ENCODE measurements around the gene FAM81B.

The FAM81B gene

DNA sequence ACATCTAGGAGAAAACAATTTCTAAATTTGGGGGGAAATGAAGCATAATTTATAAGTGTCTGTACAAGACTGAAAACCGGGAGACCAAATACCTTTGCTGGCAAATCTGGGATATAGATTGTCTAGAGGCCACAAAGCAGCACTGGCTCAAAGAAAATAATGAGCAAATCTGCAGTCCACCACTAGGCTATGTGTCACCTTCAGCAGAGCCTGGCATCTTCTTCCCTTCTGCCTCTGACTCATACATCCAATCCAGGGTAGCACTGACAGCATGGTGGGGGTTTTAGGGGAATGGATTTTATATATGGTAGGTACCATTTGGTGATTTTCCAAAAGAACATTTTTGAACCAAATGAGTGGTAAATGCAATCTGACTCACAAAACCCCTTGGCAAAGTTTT lies 12.8 kb downstream of the FAM81B start:
- no peak for DNase-seq (ENCODE audit: low read depth in 2 of 2)

GRCh38 chr5:95406426-95407090 lies 15.4 kb downstream of the FAM81B start:
- DNase-seq (ENCODE audit: low read depth in 2 of 2): no peak

GRCh38 chr5:95410279-95410678 lies 19.1 kb downstream of the FAM81B start:
- no peak for DNase-seq (ENCODE audit: low read depth in 2 of 2)

- no peak for DNase-seq (ENCODE audit: low read depth in 2 of 2)
Measured at GRCh38 chr5:95411474-95411873, 20.3 kb downstream of the FAM81B start.

GRCh38 chr5:95414451-95414850 lies 23.3 kb downstream of the FAM81B start:
- DNase-seq (ENCODE audit: low read depth in 2 of 2): no peak

DNA sequence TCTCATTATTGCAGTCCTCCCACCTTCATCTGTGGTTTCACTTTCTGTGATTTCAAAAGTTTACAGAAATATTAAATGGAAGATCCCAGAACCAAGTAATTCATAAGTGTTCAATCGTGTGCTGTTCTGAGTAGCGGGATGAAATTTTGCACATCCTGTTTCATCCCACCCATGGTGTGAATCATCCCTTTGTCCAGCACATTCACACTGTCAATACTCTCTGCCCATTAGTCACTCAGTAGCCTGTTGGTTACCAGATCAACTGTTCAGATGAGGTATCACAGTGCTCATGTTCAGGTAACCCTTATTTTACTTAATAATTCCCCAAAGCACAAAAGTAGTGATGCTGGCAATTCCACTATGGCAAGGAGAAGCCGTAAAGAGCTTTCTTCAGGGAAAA lies 26.8 kb downstream of the FAM81B start:
- DNase-seq (ENCODE audit: low read depth in 2 of 2): no peak

GRCh38 chr5:95422838-95423237 lies 31.7 kb downstream of the FAM81B start:
- no peak for DNase-seq (ENCODE audit: low read depth in 2 of 2)

DNA sequence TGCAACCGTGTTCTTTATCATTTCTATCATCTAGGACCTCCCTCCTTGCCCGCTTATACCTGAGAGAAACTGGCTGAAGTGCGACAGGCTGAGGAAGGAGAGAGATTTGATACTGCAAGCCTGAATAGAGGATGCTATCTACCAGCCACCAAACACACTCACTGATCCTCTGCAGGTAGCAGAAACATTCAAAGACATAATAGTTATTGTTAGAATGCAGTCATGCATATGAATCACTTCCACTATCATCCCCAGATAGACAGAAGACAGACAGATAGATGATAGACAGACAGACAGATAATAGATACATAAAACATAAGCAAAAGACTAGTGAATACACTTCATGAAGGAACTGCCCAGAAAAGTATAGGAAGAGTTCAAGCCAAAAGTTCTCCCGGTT lies 32.9 kb downstream of the FAM81B start:
- DNase-seq (ENCODE audit: low read depth in 2 of 2): no peak

DNA sequence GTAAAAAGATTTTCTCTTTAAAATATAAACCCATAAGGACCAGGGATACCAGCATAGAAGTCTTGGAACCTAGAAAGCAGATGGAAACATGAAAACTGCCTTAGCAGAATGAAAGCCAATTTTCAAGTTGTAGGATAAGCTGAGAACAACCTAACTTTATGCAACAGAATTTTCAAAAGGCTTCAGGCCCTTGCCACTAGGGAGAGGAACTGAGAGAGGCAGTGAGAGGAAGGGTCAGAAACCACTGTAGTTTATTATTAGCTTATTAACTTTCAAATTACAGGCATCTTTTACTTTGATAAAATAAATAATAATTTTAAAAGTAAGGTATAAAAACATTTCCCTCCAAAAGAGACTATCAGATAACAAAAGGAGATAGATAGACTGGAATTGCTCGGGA lies 33.4 kb downstream of the FAM81B start:
- no peak for DNase-seq (ENCODE audit: low read depth in 2 of 2)

- DNase-seq (ENCODE audit: low read depth in 2 of 2): no peak
Measured at GRCh38 chr5:95426227-95426626, 35.1 kb downstream of the FAM81B start.

DNA sequence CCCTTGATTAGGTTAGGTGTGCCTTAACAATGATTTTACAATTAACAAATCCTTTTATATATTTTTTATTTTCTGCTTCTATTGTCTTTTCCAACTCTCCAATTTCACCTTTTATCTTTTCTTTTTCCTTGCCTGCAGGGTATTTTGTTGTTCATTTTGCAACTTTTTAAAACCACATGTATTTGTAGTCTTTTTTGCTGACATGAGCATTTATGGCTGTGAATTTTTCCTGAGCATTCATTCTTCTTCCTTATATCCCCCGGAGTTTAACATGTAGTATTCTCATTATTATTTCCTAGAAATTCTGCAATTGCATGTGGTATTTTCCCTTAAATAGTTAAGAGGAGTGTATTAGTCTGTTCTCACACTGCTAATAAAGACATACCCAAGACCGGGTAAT lies 41.6 kb downstream of the FAM81B start:
- DNase-seq (ENCODE audit: low read depth in 2 of 2): no peak

- DNase-seq (ENCODE audit: low read depth in 2 of 2): no peak
Measured at GRCh38 chr5:95439801-95440493, 48.8 kb downstream of the FAM81B start.

DNA sequence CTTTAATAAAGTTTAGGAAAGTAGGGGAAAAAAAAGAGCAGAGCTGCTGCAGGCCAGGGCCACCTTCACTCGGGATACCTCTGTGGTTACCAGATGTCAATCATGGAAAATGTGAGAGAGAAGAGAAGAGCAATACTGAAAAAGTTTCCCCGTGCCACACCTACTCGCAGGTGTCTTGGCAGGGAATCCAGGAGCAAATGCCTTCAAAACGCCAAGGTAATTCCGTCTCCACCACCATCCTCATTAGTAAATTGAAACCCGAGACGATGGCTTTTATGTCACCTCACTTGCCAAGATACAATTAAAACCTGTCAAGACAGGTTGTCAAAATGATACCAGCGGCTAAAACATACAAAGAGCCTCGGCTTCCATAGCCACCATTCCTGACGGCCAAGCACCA lies 49.7 kb downstream of the FAM81B start:
- no peak for DNase-seq (ENCODE audit: low read depth in 2 of 2)

GRCh38 chr5:95441636-95442035 lies 50.5 kb downstream of the FAM81B start:
- DNase-seq (ENCODE audit: low read depth in 2 of 2): no peak

GRCh38 chr5:95445442-95445841 lies 54.3 kb downstream of the FAM81B start:
- no peak for DNase-seq (ENCODE audit: low read depth in 2 of 2)

DNA sequence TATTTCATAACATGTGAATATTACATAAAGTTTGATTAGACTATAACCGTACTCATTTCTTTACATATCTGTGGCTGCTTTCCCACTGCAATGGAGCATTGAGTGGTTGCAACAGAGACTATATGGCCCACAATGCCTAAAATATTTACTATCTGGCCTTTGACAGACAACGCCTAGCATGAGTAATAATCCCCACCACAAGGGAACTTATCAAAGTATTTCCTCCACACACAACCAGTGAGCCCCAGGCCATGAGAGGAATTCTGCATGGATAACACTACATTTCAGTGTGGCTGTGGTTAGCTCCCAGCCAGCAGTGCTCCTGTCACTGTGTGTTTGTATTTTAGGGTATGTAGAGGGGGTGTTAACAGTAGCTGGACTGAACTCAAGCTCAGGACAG lies 54.8 kb downstream of the FAM81B start:
- DNase-seq (ENCODE audit: low read depth in 2 of 2): no peak

GRCh38 chr5:95446560-95447221 lies 55.5 kb downstream of the FAM81B start:
- no peak for DNase-seq (ENCODE audit: low read depth in 2 of 2)

- no peak for DNase-seq (ENCODE audit: low read depth in 2 of 2)
Measured at GRCh38 chr5:95447961-95448360, 56.8 kb downstream of the FAM81B start.

DNA sequence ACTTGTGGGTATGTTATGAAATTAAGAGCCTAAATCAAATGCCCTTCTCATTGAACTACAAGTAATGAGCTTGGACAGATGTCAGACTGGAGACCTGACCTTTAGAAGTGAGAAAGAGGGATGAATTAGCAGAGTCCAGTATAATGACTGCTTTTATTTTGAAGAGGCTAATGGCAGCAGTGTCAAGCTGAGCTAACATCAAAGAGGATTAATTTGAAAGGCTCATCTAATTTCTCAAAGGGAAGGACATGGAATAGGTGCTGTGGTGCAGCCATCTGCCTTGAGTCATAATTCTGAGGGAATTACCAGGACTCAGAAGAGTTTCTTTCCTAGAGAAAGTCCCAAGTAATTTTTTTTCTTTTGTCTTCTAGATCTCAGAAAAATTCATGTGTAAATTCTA lies 57.6 kb downstream of the FAM81B start:
- DNase-seq (ENCODE audit: low read depth in 2 of 2): no peak

DNA sequence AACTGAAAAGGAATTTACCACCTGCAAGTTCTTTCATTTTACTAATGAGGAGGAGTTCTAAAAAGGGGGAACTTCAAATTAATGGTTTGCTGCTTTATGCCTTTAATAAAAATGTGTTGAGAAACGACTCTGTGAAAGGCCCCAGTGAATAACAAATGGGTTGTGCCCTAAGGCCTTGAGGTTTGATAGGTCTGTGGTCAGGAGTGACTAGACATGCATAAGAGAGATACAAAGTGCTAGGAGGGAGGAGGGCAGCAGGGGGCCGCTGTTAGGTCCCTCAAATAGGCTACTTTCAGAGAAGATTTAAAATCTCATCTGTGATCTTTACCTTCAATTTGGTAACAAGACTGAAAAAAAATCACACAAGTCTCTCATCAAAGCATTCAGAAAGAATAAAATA lies 58.3 kb downstream of the FAM81B start:
- no peak for DNase-seq (ENCODE audit: low read depth in 2 of 2)

GRCh38 chr5:95454536-95454935 lies 63.4 kb downstream of the FAM81B start:
- no peak for DNase-seq (ENCODE audit: low read depth in 2 of 2)

DNA sequence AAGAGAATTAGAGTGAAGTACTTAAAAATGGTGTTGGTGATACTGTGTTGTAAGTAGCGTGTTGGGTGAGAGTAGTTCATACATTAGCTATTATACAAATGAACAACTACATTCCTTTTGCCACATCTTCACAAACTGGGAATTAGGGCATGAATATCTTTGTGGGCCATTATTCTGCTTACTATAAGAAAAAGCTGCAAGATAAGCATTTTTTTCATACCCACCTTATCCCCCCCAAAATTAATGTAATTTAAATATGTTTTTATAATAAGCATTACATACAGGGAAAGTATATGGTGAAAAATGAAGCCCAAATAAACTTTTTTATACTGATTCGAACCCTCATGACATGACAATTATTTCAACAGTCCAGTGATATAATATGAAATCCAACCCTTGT lies 69.5 kb downstream of the FAM81B start:
- DNase-seq (ENCODE audit: low read depth in 2 of 2): no peak

GRCh38 chr5:95471487-95471886 lies 80.3 kb downstream of the FAM81B start:
- DNase-seq (ENCODE audit: low read depth in 2 of 2): no peak
